AG04450 (cell line): Measurements from ENCODE around the gene RAI1. TPM values are rescaled to one million over a fixed set of nuclear protein-coding genes. Genes with fewer than 3 reads are reported as not detected.

Experiments
- CTCF ChIA-PET: fragments of 300-600, 350-600 bp; formaldehyde crosslinking; extraction: SDS; loops from one replicate; lab custom pipeline; 2022; ENCODE audit warnings: antibody characterized with exemption, inconsistent platforms; lab: Charles Lee
- POLR2A ChIA-PET: fragments of 350-600 bp; formaldehyde crosslinking; extraction: SDS; loops from one replicate; lab custom pipeline; 2021; ENCODE audit warnings: antibody characterized with exemption, inconsistent platforms; lab: Yijun Ruan, JAX
- DNase-seq: peaks from one replicate; pipeline ENCODE4 v3.0.0-alpha.2; 2011; ENCODE audit warnings: low read depth, low spot score
- H3K27ac ChIP-seq: one replicate; pipeline ENCODE4 v1.5.1; 2012; ENCODE audit warnings: low read depth, low read length, control low read depth
- H3K27me3 ChIP-seq: one replicate; pipeline ENCODE4 v1.6.0; 2012; ENCODE audit warnings: low read length; ENCODE audit not compliant: control insufficient read depth, insufficient read depth
- H3K4me3 ChIP-seq: 2 replicates; pipeline ENCODE4 v1.5.1; 2011; ENCODE audit warnings: mild to moderate bottlenecking, low read depth, low read length, control low read depth
- H3K9me3 ChIP-seq: 2 replicates; pipeline ENCODE4 v1.5.1; 2012; ENCODE audit warnings: low read length; ENCODE audit not compliant: control insufficient read depth, insufficient read depth
- CTCF ChIP-seq: IDR thresholded peaks from 2 replicates; pipeline ENCODE4 v1.5.1; 2011; ENCODE audit warnings: low read depth, low read length, control low read depth, inconsistent platforms
- polyA plus RNA-seq: library from polyadenylated mRNA; depleted of rRNA; stranded (reverse); fragments of >200 nt; gene quantifications from 2 replicates; pipeline ENCODE4 v1.2.3, GENCODE V29; 2011

Gene RAI1
- polyA plus RNA-seq, 1 experiment = 2.1 TPM

DNA sequence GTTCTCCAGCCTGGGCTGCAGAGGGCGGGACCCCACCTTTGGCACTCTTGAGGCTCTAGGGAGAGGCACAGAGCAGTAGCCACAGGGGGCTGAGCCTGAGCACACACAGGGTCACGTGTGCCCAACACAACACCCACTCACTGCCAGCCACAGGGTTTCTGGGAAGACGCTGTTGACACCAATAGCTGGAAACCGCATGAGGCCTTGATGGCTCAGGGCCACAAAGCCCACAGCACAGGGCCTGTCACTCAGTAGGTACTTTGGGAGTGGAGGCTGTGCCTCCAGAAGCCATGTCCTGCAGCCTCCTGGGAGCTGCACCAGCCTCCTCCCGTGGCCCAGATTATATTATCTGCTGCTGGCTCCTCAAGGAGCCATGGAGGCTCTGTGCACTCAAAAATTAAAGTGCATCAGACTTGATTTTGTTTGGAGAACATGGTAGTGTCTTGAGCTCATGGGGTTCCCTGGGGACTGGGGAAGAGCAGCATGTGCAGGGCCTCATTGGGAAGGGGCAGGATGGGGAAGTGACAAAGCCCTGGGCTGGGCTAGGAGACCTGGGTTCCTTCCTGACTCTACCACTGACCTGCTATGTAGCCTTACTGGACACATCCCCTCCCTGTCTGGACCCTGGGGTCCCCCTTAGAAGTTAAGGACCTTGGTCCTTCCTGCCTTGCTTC is 168.0 kb downstream of the RAI1 start:
- DNase-seq = no peak
- ChIA-PET CTCF (interaction anchor here (1.1 to 2.3 kb wide), 4 partner anchors 11 to 184 kb away, joined by 3 to 10 read pairs (median 4); no protein-coding TSS in a partner anchor), POLR2A (interaction anchor here (2.1 kb wide), 1 partner anchor 13 kb away, joined by 7 read pairs; no protein-coding TSS in a partner anchor)
- Histone ChIP-seq H3K27me3 (no peaks in the 10 kb centered on the region), H3K27ac (peak overlapping the region; percentile 21), H3K9me3 (no peaks in the 10 kb centered on the region), H3K4me3 (no peak overlapping the region)
- no peak for TF ChIP-seq CTCF

GRCh38 chr17:17849845-17850373 is 168.7 kb downstream of the RAI1 start:
- no peaks in the 10 kb centered on the region for H3K9me3 ChIP-seq
- no peaks in the 10 kb centered on the region for H3K27me3 ChIP-seq
- DNase-seq = no peak
- TF ChIP-seq CTCF = peak; percentile 40
- CTCF ChIA-PET = interaction anchor here (1.1 to 2.3 kb wide), 3 partner anchors 11 to 183 kb away, joined by 3 to 10 read pairs (median 4); no protein-coding TSS in a partner anchor
- H3K4me3 ChIP-seq = no peak overlapping the region
- POLR2A ChIA-PET = interaction anchor here (2.1 kb wide), 1 partner anchor 14 kb away, joined by 7 read pairs; no protein-coding TSS in a partner anchor
- peak overlapping the region; percentile 21 for H3K27ac ChIP-seq

DNA sequence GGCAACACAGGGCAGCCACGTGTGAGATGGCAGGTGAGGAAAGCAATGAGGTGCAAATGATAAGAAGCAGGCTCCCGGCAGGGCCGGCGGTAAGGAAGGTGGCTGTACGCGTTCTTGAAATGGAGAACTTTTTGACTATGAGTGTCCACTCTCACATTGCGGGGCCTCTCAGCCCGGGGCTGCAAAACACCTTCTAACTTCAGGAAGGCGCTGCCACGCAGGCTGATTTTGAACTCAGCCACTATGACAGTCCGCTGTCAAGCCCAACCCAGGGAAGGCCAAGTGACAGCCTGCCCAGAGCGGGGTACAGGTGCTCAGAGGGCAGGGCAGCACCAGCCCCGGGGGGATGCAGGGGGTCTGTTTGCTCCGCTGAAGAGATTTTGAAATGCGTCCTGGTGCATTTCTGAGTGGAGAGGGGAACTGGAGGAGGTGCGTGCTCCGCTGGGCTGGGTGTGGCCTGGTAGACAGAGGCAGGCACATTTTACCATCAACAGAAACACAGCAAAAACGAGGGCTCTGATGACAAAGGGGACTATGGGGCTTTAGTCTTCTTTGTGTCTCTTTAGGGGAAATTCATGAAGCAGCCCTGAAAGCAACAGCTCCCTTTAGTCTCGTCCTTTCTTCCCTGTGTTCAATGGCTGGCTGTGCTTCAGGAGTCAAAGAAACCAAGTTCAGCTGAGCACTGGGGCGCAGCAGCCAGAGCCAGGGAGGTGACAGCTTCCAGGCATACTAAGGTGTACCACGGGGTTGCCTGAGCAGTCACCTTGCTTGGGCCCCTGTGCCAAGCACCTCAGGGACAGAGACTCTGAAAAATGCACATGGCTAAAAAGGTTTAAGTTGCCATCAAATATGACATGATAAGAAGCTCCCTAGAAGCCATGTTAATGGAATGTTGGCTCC is 170.1 kb downstream of the RAI1 start:
- Histone ChIP-seq H3K27me3 (no peaks in the 10 kb centered on the region), H3K27ac (no peak overlapping the region), H3K9me3 (no peaks in the 10 kb centered on the region), H3K4me3 (no peak overlapping the region)
- TF ChIP-seq CTCF = no peak
- CTCF ChIA-PET = interaction anchor here (0.7 to 2.3 kb wide), 2 partner anchors 9 to 40 kb away, joined by 4 to 10 read pairs; no protein-coding TSS in a partner anchor
- no peak for DNase-seq
- POLR2A ChIA-PET = no interaction called here

DNA sequence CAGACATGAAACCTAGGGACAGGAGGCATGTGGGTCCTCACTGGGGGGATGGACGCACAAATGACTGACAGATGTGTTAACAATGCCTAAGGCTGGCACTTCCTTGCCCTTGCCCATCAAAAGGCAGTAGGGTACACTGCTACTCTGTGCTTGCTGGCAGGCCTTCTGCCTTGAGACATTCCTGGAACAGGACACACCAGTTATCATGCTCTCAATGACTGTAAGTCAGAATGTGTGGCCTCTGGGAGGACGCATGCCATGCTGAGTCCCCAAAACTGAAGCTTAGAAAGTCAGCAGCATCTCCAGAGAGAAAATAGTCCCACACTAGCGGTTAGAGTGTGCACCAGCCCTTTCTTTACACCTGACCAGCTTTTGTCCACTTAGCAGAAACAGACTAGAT is 171.7 kb downstream of the RAI1 start:
- ChIA-PET CTCF (interaction anchor here (1.0 to 1.2 kb wide), 3 partner anchors 14 to 181 kb away, joined by 3 to 5 read pairs (median 3); no protein-coding TSS in a partner anchor), POLR2A (no interaction called here)
- Histone ChIP-seq H3K27me3 (no peaks in the 10 kb centered on the region), H3K9me3 (no peaks in the 10 kb centered on the region), H3K4me3 (no peak overlapping the region), H3K27ac (no peak overlapping the region)
- no peak for DNase-seq
- TF ChIP-seq CTCF = no peak
